Right lobe of liver (tissue), 4 donors: ENCODE data around the gene EFCAB3.
"Not testable (repeated sequence)": the region's sequence is repeated elsewhere in the genome, so short reads cannot be mapped to it uniquely, and the experiment has no call there.

ENCODE experiments used
- CTCF ChIP-seq, 4 donors: fragments of 200-600 bp in 3 of 4; fragments of 450-650 bp in 1 of 4; IDR thresholded peaks; one replicate each; pipeline versions ENCODE4 v1.5.1 to v1.8.0; 2016 to 2022; ENCODE audit warnings: antibody characterized with exemption in 4 of 4, mild to moderate bottlenecking in 2 of 4
- POLR2A ChIP-seq: fragments of 450-650 bp; IDR thresholded peaks from one replicate; pipeline ENCODE4 v1.6.1; 2017; ENCODE audit warnings: antibody characterized with exemption, mild to moderate bottlenecking
- donor health status: DM: no; HTN: no; CAD: no.
- donor health status: DM: no; HTN: no; CAD: no.
- donor health status: DM: no; HTN: yes; CAD: no.

GRCh38 chr17:62453656-62454055, 73.3 kb downstream of the EFCAB3 start:
- TF ChIP-seq POLR2A; CTCF (IDR thresholded peaks at IDR 0.05): not testable (repeated sequence)
